Parathyroid adenoma (tissue), 2 donors: ENCODE data around the gene LPP.

Experiments
- H2AFZ ChIP-seq: fragments of 300-600 bp; sonication (generic); one replicate; pipeline ENCODE4 v1.7.0; 2017; ENCODE audit warnings: antibody characterized with exemption, mild to moderate bottlenecking
- H3K27ac ChIP-seq: fragments of 300-600 bp; sonication (generic); one replicate; pipeline ENCODE4 v1.7.0; 2017
- H3K27me3 ChIP-seq: fragments of 300-600 bp; sonication (generic); one replicate; pipeline ENCODE4 v1.7.0; 2017; ENCODE audit warnings: low read length; ENCODE audit not compliant: control insufficient read depth, insufficient read depth
- H3K36me3 ChIP-seq: fragments of 300-600 bp; sonication (generic); one replicate; pipeline ENCODE4 v1.7.0; 2017; ENCODE audit warnings: low read length; ENCODE audit not compliant: control insufficient read depth, insufficient read depth
- H3K4me1 ChIP-seq: fragments of 300-600 bp; sonication (generic); one replicate; pipeline ENCODE4 v1.7.0; 2017; ENCODE audit warnings: control low read depth
- H3K4me2 ChIP-seq: fragments of 300-600 bp; sonication (generic); one replicate; pipeline ENCODE4 v1.7.0; 2017; ENCODE audit warnings: low read length
- H3K4me3 ChIP-seq: fragments of 300-600 bp; sonication (generic); one replicate; pipeline ENCODE4 v1.7.0; 2017; ENCODE audit warnings: low read depth, low read length
- H3K79me2 ChIP-seq: fragments of 300-600 bp; sonication (generic); one replicate; pipeline ENCODE4 v1.7.0; 2017; ENCODE audit warnings: control low read depth
- H3K9ac ChIP-seq: fragments of 300-600 bp; sonication (generic); one replicate; pipeline ENCODE4 v1.7.0; 2017; ENCODE audit warnings: mild to moderate bottlenecking
- H3K9me3 ChIP-seq: fragments of 300-600 bp; sonication (generic); one replicate; pipeline ENCODE4 v1.7.0; 2017; ENCODE audit warnings: low read length; ENCODE audit not compliant: control insufficient read depth
- TF ChIP-seq, protein P1 (sequence below): fragments of 300-600 bp; sonication (generic); IDR thresholded peaks from one replicate; pipeline ENCODE4 v1.7.0; 2017; ENCODE audit warnings: antibody characterized with exemption, mild to moderate bottlenecking
- donor health status: primary hyperparathyroidism.

The LPP gene

DNA sequence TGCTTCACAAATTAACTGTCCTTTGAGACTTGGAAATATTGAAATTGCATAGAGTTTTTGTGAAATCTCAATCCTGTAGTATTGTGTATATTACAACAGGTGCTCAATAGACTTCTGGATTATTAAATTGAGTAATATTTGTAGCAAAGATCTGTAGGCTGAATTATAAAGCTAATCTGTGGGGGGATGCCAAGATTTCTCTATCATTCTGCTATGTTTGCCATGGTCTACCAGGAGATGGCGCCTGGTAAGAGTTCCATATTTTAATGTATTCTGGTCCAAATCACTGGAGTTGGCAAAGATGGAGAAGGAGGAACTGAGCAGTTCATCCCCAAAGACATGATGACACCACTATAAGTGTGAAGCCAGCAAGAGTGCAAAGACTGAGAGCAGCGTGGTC is 676.9 kb downstream of the LPP start:
- Histone ChIP-seq H3K4me2 (no peak overlapping the region), H3K27me3 (no peaks in the 10 kb centered on the region), H3K27ac (no peak overlapping the region), H3K79me2 (no peaks in the 10 kb centered on the region), H3K4me1 (no peaks in the 10 kb centered on the region), H3K4me3 (no peak overlapping the region), H3K9me3 (no peaks in the 10 kb centered on the region), H2AFZ (no peak overlapping the region), H3K9ac (no peak overlapping the region), H3K36me3 (no peaks in the 10 kb centered on the region)
- TF ChIP-seq, protein P1, sequence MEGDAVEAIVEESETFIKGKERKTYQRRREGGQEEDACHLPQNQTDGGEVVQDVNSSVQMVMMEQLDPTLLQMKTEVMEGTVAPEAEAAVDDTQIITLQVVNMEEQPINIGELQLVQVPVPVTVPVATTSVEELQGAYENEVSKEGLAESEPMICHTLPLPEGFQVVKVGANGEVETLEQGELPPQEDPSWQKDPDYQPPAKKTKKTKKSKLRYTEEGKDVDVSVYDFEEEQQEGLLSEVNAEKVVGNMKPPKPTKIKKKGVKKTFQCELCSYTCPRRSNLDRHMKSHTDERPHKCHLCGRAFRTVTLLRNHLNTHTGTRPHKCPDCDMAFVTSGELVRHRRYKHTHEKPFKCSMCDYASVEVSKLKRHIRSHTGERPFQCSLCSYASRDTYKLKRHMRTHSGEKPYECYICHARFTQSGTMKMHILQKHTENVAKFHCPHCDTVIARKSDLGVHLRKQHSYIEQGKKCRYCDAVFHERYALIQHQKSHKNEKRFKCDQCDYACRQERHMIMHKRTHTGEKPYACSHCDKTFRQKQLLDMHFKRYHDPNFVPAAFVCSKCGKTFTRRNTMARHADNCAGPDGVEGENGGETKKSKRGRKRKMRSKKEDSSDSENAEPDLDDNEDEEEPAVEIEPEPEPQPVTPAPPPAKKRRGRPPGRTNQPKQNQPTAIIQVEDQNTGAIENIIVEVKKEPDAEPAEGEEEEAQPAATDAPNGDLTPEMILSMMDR = peak; percentile 17

DNA sequence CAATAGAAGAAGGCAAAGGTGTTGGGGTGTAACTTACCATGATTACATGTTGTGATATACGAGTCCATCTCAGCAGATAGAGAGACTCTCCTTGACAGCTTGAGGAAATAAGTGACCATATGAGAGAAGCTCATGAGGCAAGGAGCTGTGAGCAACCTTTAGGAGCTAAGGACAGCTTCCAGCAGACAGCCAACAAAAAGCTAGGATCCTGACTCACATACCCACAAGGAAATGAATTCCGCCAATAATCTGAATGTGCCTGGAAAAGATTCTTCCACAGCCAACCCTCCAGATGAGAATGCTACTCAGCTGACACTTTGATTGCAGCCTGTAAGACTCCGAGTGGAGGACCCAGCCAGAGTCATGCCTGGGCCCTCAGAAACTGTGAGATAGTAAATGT is 678.2 kb downstream of the LPP start:
- Histone ChIP-seq H3K4me1 (no peaks in the 10 kb centered on the region), H2AFZ (no peak overlapping the region), H3K27ac (no peak overlapping the region), H3K4me3 (no peak overlapping the region), H3K27me3 (no peaks in the 10 kb centered on the region), H3K36me3 (no peaks in the 10 kb centered on the region), H3K4me2 (no peak overlapping the region), H3K79me2 (no peaks in the 10 kb centered on the region), H3K9me3 (no peaks in the 10 kb centered on the region), H3K9ac (no peak overlapping the region)
- TF ChIP-seq, protein P1 = no peak

DNA sequence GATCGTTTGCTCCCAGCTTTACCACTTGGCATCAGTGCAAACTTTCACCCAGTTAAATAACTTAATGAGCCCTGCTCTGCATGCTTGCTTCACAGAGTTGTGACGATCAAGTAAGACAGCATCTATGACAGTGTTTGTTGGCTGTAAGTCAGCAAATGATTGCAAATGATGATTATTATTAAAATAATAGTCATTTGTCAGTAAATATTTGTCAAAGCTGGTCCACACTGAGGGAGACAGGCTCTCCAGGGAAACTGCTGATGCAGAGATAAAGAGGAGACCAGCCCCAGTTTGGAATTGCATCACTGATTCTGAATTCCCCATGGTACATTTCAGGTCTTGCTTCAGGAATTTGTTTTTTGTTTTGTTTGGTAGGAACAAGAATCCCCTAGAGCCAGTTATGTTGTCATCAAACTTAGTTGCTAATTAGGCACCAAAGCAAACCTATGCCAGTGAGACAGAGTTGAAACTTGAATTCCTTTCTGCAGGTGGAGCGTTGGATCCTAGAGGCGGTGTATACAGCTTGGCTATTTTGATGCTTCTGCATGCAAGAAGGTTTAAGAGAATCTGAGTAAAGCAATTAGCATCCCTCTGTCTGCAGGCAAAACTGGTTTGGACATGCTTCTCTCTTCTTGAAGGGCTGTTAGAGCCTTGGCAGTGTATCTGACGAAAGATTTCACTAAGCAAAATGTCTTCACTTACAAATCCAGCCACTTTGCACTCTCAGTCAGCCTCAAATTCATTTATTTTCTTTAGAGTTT is 679.2 kb downstream of the LPP start:
- no peaks in the 10 kb centered on the region for H3K79me2 ChIP-seq
- no peak overlapping the region for H2AFZ ChIP-seq
- no peak overlapping the region for H3K4me3 ChIP-seq
- no peaks in the 10 kb centered on the region for H3K27me3 ChIP-seq
- H3K4me2 ChIP-seq = no peak overlapping the region
- no peaks in the 10 kb centered on the region for H3K4me1 ChIP-seq
- no peak overlapping the region for H3K27ac ChIP-seq
- H3K9ac ChIP-seq = no peak overlapping the region
- H3K36me3 ChIP-seq = no peaks in the 10 kb centered on the region
- TF ChIP-seq, protein P1 = no peak
- no peaks in the 10 kb centered on the region for H3K9me3 ChIP-seq

DNA sequence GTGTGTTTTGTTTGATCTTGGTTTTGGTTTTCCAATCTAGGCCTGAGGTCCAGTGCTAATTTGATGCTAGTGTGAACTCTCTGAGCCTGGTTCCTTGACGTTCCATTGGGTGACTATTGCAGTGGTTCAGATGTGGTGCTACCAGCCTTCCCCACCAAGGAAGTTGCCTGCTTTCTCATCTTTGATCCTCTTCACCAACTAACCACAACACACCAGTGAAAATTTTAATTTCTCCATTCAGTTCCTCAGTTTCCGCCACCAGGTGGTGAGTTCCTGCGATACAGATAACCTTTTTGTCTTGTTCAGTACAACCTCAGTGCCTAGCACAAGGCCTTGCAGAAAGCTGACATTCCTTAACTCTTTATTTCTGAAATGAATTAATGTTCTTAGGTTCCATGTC is 680.4 kb downstream of the LPP start:
- H3K9me3 ChIP-seq = no peaks in the 10 kb centered on the region
- no peak overlapping the region for H3K4me3 ChIP-seq
- H3K27ac ChIP-seq = no peak overlapping the region
- H3K4me2 ChIP-seq = no peak overlapping the region
- H3K79me2 ChIP-seq = no peaks in the 10 kb centered on the region
- no peaks in the 10 kb centered on the region for H3K36me3 ChIP-seq
- no peaks in the 10 kb centered on the region for H3K27me3 ChIP-seq
- TF ChIP-seq, protein P1 = no peak
- no peaks in the 10 kb centered on the region for H3K4me1 ChIP-seq
- H2AFZ ChIP-seq = no peak overlapping the region
- H3K9ac ChIP-seq = no peak overlapping the region

DNA sequence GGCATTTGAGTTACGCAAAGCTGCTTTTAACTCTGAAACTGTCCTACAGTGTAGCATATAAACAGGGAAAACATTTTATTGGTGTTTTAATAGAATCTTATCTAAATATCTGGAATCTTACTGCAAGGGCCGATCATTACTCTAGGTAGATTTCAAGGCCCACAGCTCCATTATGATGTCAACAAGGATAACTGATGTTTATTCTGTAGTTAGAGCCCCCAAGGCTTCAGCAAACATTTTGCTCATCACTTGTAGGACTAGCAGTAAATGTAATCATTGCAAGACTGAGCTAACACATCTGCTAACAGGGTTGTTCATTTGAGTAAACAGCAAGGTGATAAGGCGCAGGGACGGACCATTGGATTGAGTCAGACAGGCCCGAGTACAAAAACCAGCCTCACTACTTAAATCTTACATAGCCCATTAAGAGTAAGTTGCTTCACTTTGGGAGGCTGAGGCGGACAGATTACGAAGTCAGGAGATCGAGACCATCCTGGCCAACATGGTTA is 685.3 kb downstream of the LPP start:
- Histone ChIP-seq H3K27ac (no peak overlapping the region), H3K79me2 (no peaks in the 10 kb centered on the region), H3K4me1 (no peaks in the 10 kb centered on the region), H3K9ac (no peak overlapping the region), H2AFZ (no peak overlapping the region), H3K4me2 (no peak overlapping the region), H3K36me3 (no peaks in the 10 kb centered on the region), H3K4me3 (no peak overlapping the region), H3K27me3 (no peaks in the 10 kb centered on the region), H3K9me3 (no peaks in the 10 kb centered on the region)
- TF ChIP-seq, protein P1 = no peak
